ENCODE data around the gene PAPPA2.

DNA sequence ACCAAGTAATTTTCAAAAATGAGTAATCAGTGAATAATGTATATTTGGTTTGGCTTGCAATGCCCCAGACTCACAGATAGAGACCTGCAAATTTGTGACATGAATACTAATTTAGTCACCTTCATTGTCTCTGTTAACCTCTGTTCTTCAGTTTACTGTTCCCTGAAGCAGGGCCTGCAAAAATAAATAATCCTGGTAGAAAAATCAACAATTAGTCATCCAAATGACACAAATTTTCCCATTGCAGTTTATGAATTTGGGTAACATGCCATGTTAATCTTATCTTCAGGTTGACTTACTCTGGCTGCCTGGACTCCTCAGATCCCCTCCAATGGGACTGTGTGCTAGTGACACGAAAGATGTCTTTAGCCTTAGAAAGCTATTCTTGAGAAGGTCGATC lies 289.5 kb downstream of the PAPPA2 start:
- TF ChIP-seq CTCF (IDR thresholded peaks at IDR 0.05), result no peak
- TF ChIP-seq POLR2A (IDR thresholded peaks at IDR 0.05), result no peak

Measured in lower leg skin (tissue), 3 donors.